Naive thymus-derived CD4-positive, alpha-beta T cell (primary cell): ENCODE results near the gene GNAI3. TPM values are rescaled to one million over a fixed set of nuclear protein-coding genes. Genes with fewer than 3 reads are reported as not detected.

ENCODE experiments used
- ATAC-seq: fragments of 150-1000 bp; cut with Tn5 transposase; 2 replicates; pipeline ENCODE4 v1.10.0; 2021; ENCODE audit warnings: mild to moderate bottlenecking, moderate library complexity
- CTCF ChIA-PET: fragments of 350-600 bp; sonication (Branson Sonifier 250); formaldehyde crosslinking; loops from one replicate; lab custom pipeline; 2021; ENCODE audit warnings: antibody characterized with exemption; lab: Charles Lee
- POLR2A ChIA-PET: fragments of 350-600 bp; sonication (Branson Sonifier 250); formaldehyde crosslinking; loops from one replicate; lab custom pipeline; 2021; ENCODE audit warnings: antibody characterized with exemption, inconsistent platforms; lab: Charles Lee
- DNase-seq, 9 donors: peaks; one replicate each; pipeline versions ENCODE4 v3.0.0 to v3.0.0-alpha.2; 2020 to 2022; ENCODE audit warnings: mixed read lengths in 1 of 9
- H3K27ac ChIP-seq: one replicate; pipeline ENCODE4 v1.7.0; 2013; ENCODE audit warnings: mild to moderate bottlenecking, low read depth, low read length, moderate library complexity
- H3K27me3 ChIP-seq, 2 donors: one replicate each; pipeline ENCODE4 v1.7.0; 2013; ENCODE audit warnings: low read length in 2 of 2, mild to moderate bottlenecking in 2 of 2, moderate library complexity in 2 of 2; ENCODE audit not compliant: control insufficient read depth in 2 of 2, insufficient read depth in 2 of 2
- H3K36me3 ChIP-seq, 3 experiments: 1 replicate in 2 of 3; 2 replicates in 1 of 3; pipeline ENCODE4 v1.7.0; 2013; ENCODE audit warnings: low read length in 3 of 3, mild to moderate bottlenecking in 3 of 3, moderate library complexity in 1 of 3; ENCODE audit not compliant: insufficient read depth in 3 of 3, control insufficient read depth in 2 of 3
- H3K4me1 ChIP-seq, 2 donors: one replicate each; pipeline ENCODE4 v1.7.0; 2013; ENCODE audit warnings: low read length in 2 of 2, mild to moderate bottlenecking in 2 of 2, moderate library complexity in 1 of 2; ENCODE audit not compliant: control insufficient read depth in 2 of 2, insufficient read depth in 2 of 2
- H3K4me3 ChIP-seq: 2 replicates; pipeline ENCODE4 v1.7.0; 2013; ENCODE audit warnings: mild to moderate bottlenecking, low read length
- H3K9me3 ChIP-seq, 3 experiments: 1 replicate in 2 of 3; 2 replicates in 1 of 3; pipeline ENCODE4 v1.7.0; 2013; ENCODE audit warnings: low read length in 3 of 3; ENCODE audit not compliant: control insufficient read depth in 2 of 3
- H3K27ac Mint-ChIP-seq, 9 donors: one replicate each; pipeline ENCODE4 v1.8.0; 2020 to 2022; ENCODE audit warnings: mixed read lengths in 9 of 9, mild to moderate bottlenecking in 8 of 9, moderate library complexity in 5 of 9, inconsistent platforms in 2 of 9
- H3K27me3 Mint-ChIP-seq, 5 donors: one replicate each; pipeline ENCODE4 v1.8.0; 2021 to 2022; ENCODE audit warnings: mixed read lengths in 5 of 5, mild to moderate bottlenecking in 1 of 5
- H3K36me3 Mint-ChIP-seq, 5 donors: one replicate each; pipeline ENCODE4 v1.8.0; 2020 to 2022; ENCODE audit warnings: mixed read lengths in 5 of 5, mild to moderate bottlenecking in 3 of 5, inconsistent platforms in 1 of 5
- H3K4me1 Mint-ChIP-seq, 7 donors: one replicate each; pipeline ENCODE4 v1.8.0; 2020 to 2022; ENCODE audit warnings: mixed read lengths in 7 of 7, mild to moderate bottlenecking in 3 of 7, inconsistent platforms in 1 of 7
- H3K4me3 Mint-ChIP-seq, 10 donors: one replicate each; pipeline ENCODE4 v1.8.0; 2020 to 2022; ENCODE audit warnings: mild to moderate bottlenecking in 10 of 10, mixed read lengths in 10 of 10, moderate library complexity in 6 of 10, inconsistent platforms in 2 of 10
- H3K9me3 Mint-ChIP-seq, 11 donors: one replicate each; pipeline ENCODE4 v1.8.0; 2020 to 2022; ENCODE audit warnings: mixed read lengths in 11 of 11, mild to moderate bottlenecking in 4 of 11, inconsistent platforms in 1 of 11, moderate library complexity in 1 of 11
- intact Hi-C, 2 donors: fragments of 100-400 bp; cut with micrococcal nuclease; formaldehyde crosslinking; loops; one replicate each; pipeline ENCODE4 v1.15.1; 2023
- polyA plus RNA-seq, 2 donors: library from polyadenylated mRNA; unstranded; fragments of 300-500 nt; fragmentation: Illumina TruSeq; gene quantifications; one replicate each; pipeline ENCODE4 v1.2.3, GENCODE V29; 2021
- total RNA-seq, 6 experiments: library from RNA in 5 of 6; stranded (reverse) in 5 of 6; gene quantifications; 1 replicate in 5 of 6; 2 replicates in 1 of 6; pipeline ENCODE4 v1.2.3 and lab custom pipeline; 2021 to 2026

Gene GNAI3
- total and polyA plus RNA-seq, 7 experiments from 2014 or later, result 4.9 to 9.3 (median 7.2) TPM

GRCh38 chr1:109626682-109627408 lies 78.4 kb downstream of the GNAI3 start:
- Histone ChIP-seq H3K27me3 (no peaks in the 10 kb centered on the region), H3K36me3 (peaks cover 11 to 65% (median 20%) of the 10 kb centered on the region in 3 experiments), H3K9me3 (no peaks in the 10 kb centered on the region), H3K4me3 (no peak overlapping the region), H3K4me1 (peaks cover 9 to 31% of the 10 kb centered on the region in 2 donors), H3K27ac (no peak overlapping the region)
- Mint-ChIP-seq H3K4me1 (peaks cover 29 to 42% (median 33%) of the 10 kb centered on the region in 7 donors), H3K4me3 (no peak overlapping the region), H3K36me3 (peaks cover 0 to 21% (median 3%) of the 10 kb centered on the region in 5 donors), H3K27me3 (no peaks in the 10 kb centered on the region), H3K9me3 (no peaks in the 10 kb centered on the region), H3K27ac (peak overlapping the region in 3 of 9 donors; percentile 38 to 50 (median 46))
- no peak for ATAC-seq
- ChIA-PET CTCF (interaction anchor here (1.0 to 1.7 kb wide), 4 partner anchors 13 to 136 kb away, joined by 3 to 7 read pairs (median 4); no protein-coding TSS in a partner anchor), POLR2A (interaction anchor here (0.8 to 1.8 kb wide), 2 partner anchors 78 to 82 kb away, joined by 3 to 8 read pairs; partner anchors contain the start of gene GNAI3)
- no peak for DNase-seq
- intact Hi-C loops, result no loop called here

GRCh38 chr1:109627692-109628399 lies 79.4 kb downstream of the GNAI3 start:
- H3K9me3 Mint-ChIP-seq, result no peaks in the 10 kb centered on the region
- Histone ChIP-seq H3K4me1 (peaks cover 0 to 21% of the 10 kb centered on the region in 2 donors), H3K27ac (no peak overlapping the region), H3K9me3 (no peaks in the 10 kb centered on the region), H3K4me3 (no peak overlapping the region), H3K27me3 (no peaks in the 10 kb centered on the region), H3K36me3 (peaks cover 11 to 72% (median 20%) of the 10 kb centered on the region in 3 experiments)
- CTCF ChIA-PET, result interaction anchor here (1.0 to 1.4 kb wide), 2 partner anchors 13 to 82 kb away, joined by 3 to 6 read pairs; no protein-coding TSS in a partner anchor
- H3K36me3 Mint-ChIP-seq, result peaks cover 0 to 23% (median 3%) of the 10 kb centered on the region in 5 donors
- peak overlapping the region in 2 of 9 donors; percentile 56 to 84 for H3K27ac Mint-ChIP-seq
- POLR2A ChIA-PET, result interaction anchor here (1.1 kb wide), 1 partner anchor 79 kb away, joined by 3 read pairs; the partner anchor contains the start of gene GNAI3
- no peaks in the 10 kb centered on the region for H3K27me3 Mint-ChIP-seq
- H3K4me3 Mint-ChIP-seq, result no peak overlapping the region
- intact Hi-C loops, result no loop called here
- DNase-seq (no peak), ATAC-seq (no peak)
- H3K4me1 Mint-ChIP-seq, result peaks cover 19 to 32% (median 23%) of the 10 kb centered on the region in 7 donors

GRCh38 chr1:109628540-109629321 lies 80.3 kb downstream of the GNAI3 start:
- no peak for ATAC-seq
- Histone ChIP-seq H3K27ac (no peak overlapping the region), H3K9me3 (no peaks in the 10 kb centered on the region), H3K4me1 (peaks cover 0 to 12% of the 10 kb centered on the region in 2 donors), H3K27me3 (no peaks in the 10 kb centered on the region), H3K36me3 (peaks cover 11 to 72% (median 20%) of the 10 kb centered on the region in 3 experiments), H3K4me3 (no peak overlapping the region)
- H3K27ac Mint-ChIP-seq, result peak overlapping the region in 1 of 9 donors; percentile 48
- intact Hi-C loops, result no loop called here
- ChIA-PET POLR2A (interaction anchor here (1.1 to 2.8 kb wide), 2 partner anchors 80 to 82 kb away, joined by 3 to 13 read pairs; partner anchors contain the start of gene GNAI3), CTCF (interaction anchor here (0.5 to 4.0 kb wide), 4 partner anchors 12 to 332 kb away, joined by 3 to 46 read pairs (median 10); partner anchors contain the start of gene GNAI3)
- no peaks in the 10 kb centered on the region for H3K9me3 Mint-ChIP-seq
- peaks cover 0 to 23% (median 3%) of the 10 kb centered on the region in 5 donors for H3K36me3 Mint-ChIP-seq
- H3K27me3 Mint-ChIP-seq, result no peaks in the 10 kb centered on the region
- no peak for DNase-seq
- peaks cover 10 to 23% (median 14%) of the 10 kb centered on the region in 7 donors for H3K4me1 Mint-ChIP-seq
- no peak overlapping the region for H3K4me3 Mint-ChIP-seq

- POLR2A ChIA-PET, result interaction anchor here (0.7 to 2.8 kb wide), 3 partner anchors 81 to 128 kb away, joined by 3 to 13 read pairs (median 6); partner anchors contain the start of gene GNAI3
- intact Hi-C loops, result loop anchor here in 1 of 2 donors (1.0 kb wide), 1 partner anchor 83 kb away; no protein-coding TSS in a partner anchor
Observed at GRCh38 chr1:109629372-109630030, 81.1 kb downstream of the GNAI3 start.

GRCh38 chr1:109630081-109630897 lies 81.9 kb downstream of the GNAI3 start:
- peaks cover 11 to 69% (median 20%) of the 10 kb centered on the region in 3 experiments for H3K36me3 ChIP-seq

More at GRCh38 chr1:109629372-109630030, 81.1 kb downstream of the GNAI3 start:
- no peak overlapping the region for H3K27ac ChIP-seq
- H3K27me3 ChIP-seq, result no peaks in the 10 kb centered on the region
- H3K4me1 ChIP-seq, result peaks cover 0 to 9% of the 10 kb centered on the region in 2 donors
- Mint-ChIP-seq H3K4me3 (no peak overlapping the region), H3K27ac (peak overlapping the region in 4 of 9 donors; percentile 10 to 48 (median 34)), H3K27me3 (no peaks in the 10 kb centered on the region), H3K36me3 (peaks cover 0 to 23% (median 3%) of the 10 kb centered on the region in 5 donors), H3K4me1 (peaks cover 7 to 19% (median 13%) of the 10 kb centered on the region in 7 donors), H3K9me3 (no peaks in the 10 kb centered on the region)
- DNase-seq (no peak), ATAC-seq (no peak)
- CTCF ChIA-PET, result interaction anchor here (1.9 to 4.0 kb wide), 3 partner anchors 11 to 84 kb away, joined by 5 to 46 read pairs (median 14); partner anchors contain the start of gene GNAI3
- H3K9me3 ChIP-seq, result no peaks in the 10 kb centered on the region
- peaks cover 11 to 72% (median 20%) of the 10 kb centered on the region in 3 experiments for H3K36me3 ChIP-seq
- no peak overlapping the region for H3K4me3 ChIP-seq

More at GRCh38 chr1:109630081-109630897, 81.9 kb downstream of the GNAI3 start:
- Histone ChIP-seq H3K4me1 (peaks cover 0 to 10% of the 10 kb centered on the region in 2 donors), H3K9me3 (no peaks in the 10 kb centered on the region), H3K27me3 (no peaks in the 10 kb centered on the region), H3K27ac (no peak overlapping the region), H3K4me3 (no peak overlapping the region)
- Mint-ChIP-seq H3K27ac (peak overlapping the region in 3 of 9 donors; percentile 33 to 38 (median 34)), H3K4me3 (no peak overlapping the region), H3K27me3 (no peaks in the 10 kb centered on the region), H3K36me3 (peaks cover 0 to 23% (median 3%) of the 10 kb centered on the region in 5 donors), H3K4me1 (peaks cover 6 to 22% (median 15%) of the 10 kb centered on the region in 7 donors), H3K9me3 (no peaks in the 10 kb centered on the region)
- POLR2A ChIA-PET, result interaction anchor here (0.7 to 2.8 kb wide), 5 partner anchors 11 to 129 kb away, joined by 3 to 13 read pairs (median 4); partner anchors contain the start of genes AMPD2, GNAI3 and GNAT2
- CTCF ChIA-PET, result interaction anchor here (0.5 to 4.0 kb wide), 8 partner anchors 10 to 143 kb away, joined by 3 to 46 read pairs (median 5); partner anchors contain the start of gene GNAI3
- peak; percentile 26 for ATAC-seq
- peak in 5 of 9 donors; percentile 21 to 51 (median 35) for DNase-seq
- intact Hi-C loops, result loop anchor here in 1 of 2 donors (1.0 kb wide), 1 partner anchor 84 kb away; no protein-coding TSS in a partner anchor
